CD8-positive, alpha-beta memory T cell (primary cell): ENCODE measurements around the gene ZNF33A. TPM values are rescaled to one million over a fixed set of nuclear protein-coding genes. Genes with fewer than 3 reads are reported as not detected.
A peak's percentile ranks its signal among the peaks of the same experiment; 100 is the strongest.

Source experiments
- CTCF ChIA-PET: fragments of 350-600 bp; sonication (Branson Sonifier 250); formaldehyde crosslinking; loops from one replicate; lab custom pipeline; 2021; ENCODE audit warnings: antibody characterized with exemption; lab: Charles Lee
- POLR2A ChIA-PET: fragments of 350-600 bp; sonication (Branson Sonifier 250); formaldehyde crosslinking; loops from one replicate; lab custom pipeline; 2021; ENCODE audit warnings: antibody characterized with exemption; lab: Charles Lee
- DNase-seq, 5 donors: peaks; one replicate each; pipeline versions ENCODE4 v3.0.0 to v3.0.0-alpha.2; 2020 to 2022; ENCODE audit warnings: mixed read lengths in 1 of 5
- H3K27ac ChIP-seq: one replicate; pipeline ENCODE4 v1.7.0; 2013; ENCODE audit warnings: low read depth, mild to moderate bottlenecking, low read length, moderate library complexity
- H3K27me3 ChIP-seq: 2 replicates; pipeline ENCODE4 v1.7.0; 2013; ENCODE audit warnings: low read length, mild to moderate bottlenecking; ENCODE audit not compliant: insufficient read depth, poor library complexity, severe bottlenecking
- H3K36me3 ChIP-seq: 2 replicates; pipeline ENCODE4 v1.7.0; 2013; ENCODE audit warnings: mild to moderate bottlenecking, low read length, moderate library complexity; ENCODE audit not compliant: insufficient read depth
- H3K4me1 ChIP-seq: 2 replicates; pipeline ENCODE4 v1.7.0; 2013; ENCODE audit warnings: mild to moderate bottlenecking, low read length, moderate library complexity; ENCODE audit not compliant: insufficient read depth
- H3K4me3 ChIP-seq: 2 replicates; pipeline ENCODE4 v1.7.0; 2013; ENCODE audit warnings: mild to moderate bottlenecking, low read length
- H3K9me3 ChIP-seq: 2 replicates; pipeline ENCODE4 v1.7.0; 2013; ENCODE audit warnings: mild to moderate bottlenecking, low read length
- H3K27ac Mint-ChIP-seq, 8 donors: one replicate each; pipeline ENCODE4 v1.8.0; 2020 to 2021; ENCODE audit warnings: mixed read lengths in 8 of 8, mild to moderate bottlenecking in 6 of 8, inconsistent platforms in 3 of 8, moderate library complexity in 3 of 8
- H3K27me3 Mint-ChIP-seq, 2 donors: one replicate each; pipeline ENCODE4 v1.8.0; 2020 to 2021; ENCODE audit warnings: mixed read lengths in 2 of 2, mild to moderate bottlenecking in 1 of 2, moderate library complexity in 1 of 2
- H3K36me3 Mint-ChIP-seq, 3 donors: one replicate each; pipeline ENCODE4 v1.8.0; 2020 to 2021; ENCODE audit warnings: mixed read lengths in 3 of 3, inconsistent platforms in 1 of 3, mild to moderate bottlenecking in 1 of 3
- H3K4me1 Mint-ChIP-seq, 3 donors: one replicate each; pipeline ENCODE4 v1.8.0; 2020 to 2021; ENCODE audit warnings: mixed read lengths in 3 of 3, inconsistent platforms in 1 of 3, mild to moderate bottlenecking in 1 of 3
- H3K4me3 Mint-ChIP-seq, 7 donors: one replicate each; pipeline ENCODE4 v1.8.0; 2020 to 2021; ENCODE audit warnings: mixed read lengths in 7 of 7, mild to moderate bottlenecking in 6 of 7, moderate library complexity in 4 of 7, inconsistent platforms in 2 of 7
- H3K9me3 Mint-ChIP-seq, 5 donors: one replicate each; pipeline ENCODE4 v1.8.0; 2020 to 2022; ENCODE audit warnings: mixed read lengths in 5 of 5, mild to moderate bottlenecking in 3 of 5, moderate library complexity in 2 of 5, inconsistent platforms in 1 of 5
- polyA plus RNA-seq: library from polyadenylated mRNA; unstranded; fragments of 300-500 nt; fragmentation: Illumina TruSeq; gene quantifications from one replicate; pipeline ENCODE4 v1.2.3, GENCODE V29; 2021
- total RNA-seq, 2 experiments: library from RNA; stranded (reverse); gene quantifications; one replicate each; pipeline ENCODE4 v1.2.3, GENCODE V29; 2021

Gene ZNF33A
- total RNA-seq (10 to 100 TPM; 22.9 to 25.7 TPM), polyA plus RNA-seq (24.1 TPM)

- peaks cover 16% of the 10 kb centered on the region for H3K4me1 ChIP-seq
- CTCF ChIA-PET, result interaction anchor here (1.0 kb wide), 2 partner anchors 34 to 83 kb away, joined by 5 to 7 read pairs; partner anchors contain the start of genes ZNF25 and ZNF37A
- DNase-seq, result peak; percentile 88 to 96 (median 94)
- peak within 1 kb of the TSS; percentile 99 for H3K27ac ChIP-seq
- no peaks in the 10 kb centered on the region for H3K9me3 ChIP-seq
- H3K4me3 Mint-ChIP-seq, result peak within 1 kb of the TSS; percentile 86 to 98 (median 94)
- POLR2A ChIA-PET, result interaction anchor here (0.6 to 2.8 kb wide), 4 partner anchors 34 to 619 kb away, joined by 3 to 16 read pairs (median 10); partner anchors contain the start of genes ZNF25 and ZNF37A
- H3K36me3 ChIP-seq, result peaks cover 9% of the 10 kb centered on the region
- no peaks in the 10 kb centered on the region for H3K27me3 Mint-ChIP-seq
- peak within 1 kb of the TSS; percentile 99 to 100 (median 100) for H3K27ac Mint-ChIP-seq
- peaks cover 8 to 42% (median 12%) of the 10 kb centered on the region in 3 donors for H3K36me3 Mint-ChIP-seq
- H3K4me3 ChIP-seq, result peak within 1 kb of the TSS; percentile 92
- no peaks in the 10 kb centered on the region for H3K9me3 Mint-ChIP-seq
- H3K4me1 Mint-ChIP-seq, result peaks cover 35 to 52% (median 48%) of the 10 kb centered on the region in 3 donors
- no peaks in the 10 kb centered on the region for H3K27me3 ChIP-seq
These were observed at the start of gene ZNF33A for GRCh38 chr10:38010119-38010903. Gene ZNF33A (plus strand): TSS chr10:38010675. CDS start chr10:38012342, 1,667 bp downstream.

- peaks cover 38 to 67% (median 63%) of the 10 kb centered on the region in 3 donors for H3K36me3 Mint-ChIP-seq
- DNase-seq, result no peak
- H3K27me3 ChIP-seq, result no peaks in the 10 kb centered on the region
- no peaks in the 10 kb centered on the region for H3K27me3 Mint-ChIP-seq
- ChIA-PET CTCF (interaction anchor here (1.4 kb wide), 1 partner anchor 12 kb away, joined by 4 read pairs; the partner anchor contains the start of gene ZNF25), POLR2A (interaction anchor here (0.8 kb wide), 1 partner anchor 12 kb away, joined by 3 read pairs; the partner anchor contains the start of gene ZNF25)
- H3K4me1 ChIP-seq, result no peaks in the 10 kb centered on the region
- no peak overlapping the region for H3K4me3 ChIP-seq
- H3K4me1 Mint-ChIP-seq, result no peaks in the 10 kb centered on the region
- H3K9me3 Mint-ChIP-seq, result peaks cover 13 to 26% (median 16%) of the 10 kb centered on the region in 5 donors
- no peak overlapping the region for H3K4me3 Mint-ChIP-seq
- peaks cover 6% of the 10 kb centered on the region for H3K9me3 ChIP-seq
- H3K36me3 ChIP-seq, result peaks cover 3% of the 10 kb centered on the region
- no peak overlapping the region for H3K27ac Mint-ChIP-seq
- H3K27ac ChIP-seq, result no peak overlapping the region
These were observed 45.5 kb upstream of the ZNF33A start for GRCh38 chr10:37965006-37965405.

- Histone ChIP-seq H3K36me3 (peaks cover 3% of the 10 kb centered on the region), H3K4me3 (no peak overlapping the region), H3K9me3 (no peaks in the 10 kb centered on the region), H3K27me3 (no peaks in the 10 kb centered on the region), H3K27ac (no peak overlapping the region), H3K4me1 (peaks cover 20% of the 10 kb centered on the region)
- Mint-ChIP-seq H3K4me3 (peak overlapping the region in 1 of 7 donors; percentile 28), H3K9me3 (no peaks in the 10 kb centered on the region), H3K4me1 (peaks cover 28 to 31% (median 30%) of the 10 kb centered on the region in 3 donors), H3K27me3 (no peaks in the 10 kb centered on the region), H3K36me3 (peaks cover 19 to 45% (median 27%) of the 10 kb centered on the region in 3 donors), H3K27ac (peak overlapping the region in 1 of 8 donors; percentile 38)
- CTCF ChIA-PET, result no interaction called here
- POLR2A ChIA-PET, result no interaction called here
- no peak for DNase-seq
These were observed 38.1 kb upstream of the ZNF33A start for GRCh38 chr10:37972396-37972795.

DNA sequence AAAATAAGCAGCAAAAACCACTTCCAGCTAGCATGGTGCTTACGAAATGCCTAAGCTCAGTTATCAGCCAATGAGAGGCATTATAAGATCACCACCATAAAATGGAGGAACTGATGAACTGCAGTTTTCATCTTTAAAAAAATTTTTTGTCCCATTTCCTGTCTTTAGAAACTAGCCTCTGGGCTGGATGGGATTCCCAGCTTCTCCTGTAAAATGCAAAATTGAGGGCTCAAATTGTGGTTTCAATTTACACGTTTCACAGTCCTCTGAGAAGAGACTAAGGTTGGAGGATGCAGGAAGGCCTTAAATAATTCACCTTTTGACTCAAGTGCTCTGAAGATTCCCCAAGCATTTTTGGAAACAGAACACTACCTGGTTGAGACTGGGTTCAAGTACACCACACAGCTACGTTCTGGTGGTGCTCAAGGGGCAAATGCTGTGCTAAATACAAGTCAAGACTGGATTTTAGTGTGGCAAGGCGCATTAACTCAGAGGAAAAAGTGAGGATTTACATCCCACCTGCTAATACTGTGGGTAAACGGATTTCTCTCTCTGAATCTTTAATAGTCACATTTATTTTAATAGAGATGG lies 35.0 kb upstream of the ZNF33A start:
- H3K36me3 ChIP-seq, result no peaks in the 10 kb centered on the region
- Mint-ChIP-seq H3K9me3 (no peaks in the 10 kb centered on the region), H3K4me1 (peaks cover 28 to 31% (median 30%) of the 10 kb centered on the region in 3 donors), H3K36me3 (peaks cover 0 to 17% (median 6%) of the 10 kb centered on the region in 3 donors), H3K27me3 (no peaks in the 10 kb centered on the region), H3K27ac (peak overlapping the region; percentile 85 to 99 (median 98)), H3K4me3 (peak overlapping the region; percentile 88 to 99 (median 96))
- H3K27ac ChIP-seq, result peak overlapping the region; percentile 88
- ChIA-PET POLR2A (interaction anchor here (0.7 to 2.6 kb wide), 4 partner anchors 35 to 428 kb away, joined by 4 to 16 read pairs (median 7); partner anchors contain the start of genes ZNF248 and ZNF33A), CTCF (interaction anchor here (1.1 to 2.4 kb wide), 6 partner anchors 15 to 119 kb away, joined by 4 to 20 read pairs (median 6); partner anchors contain the start of genes ZNF33A and ZNF37A)
- peaks cover 20% of the 10 kb centered on the region for H3K4me1 ChIP-seq
- peak in 2 of 5 donors; percentile 19 to 26 for DNase-seq
- H3K9me3 ChIP-seq, result no peaks in the 10 kb centered on the region
- peak overlapping the region; percentile 91 for H3K4me3 ChIP-seq
- H3K27me3 ChIP-seq, result no peaks in the 10 kb centered on the region

DNA sequence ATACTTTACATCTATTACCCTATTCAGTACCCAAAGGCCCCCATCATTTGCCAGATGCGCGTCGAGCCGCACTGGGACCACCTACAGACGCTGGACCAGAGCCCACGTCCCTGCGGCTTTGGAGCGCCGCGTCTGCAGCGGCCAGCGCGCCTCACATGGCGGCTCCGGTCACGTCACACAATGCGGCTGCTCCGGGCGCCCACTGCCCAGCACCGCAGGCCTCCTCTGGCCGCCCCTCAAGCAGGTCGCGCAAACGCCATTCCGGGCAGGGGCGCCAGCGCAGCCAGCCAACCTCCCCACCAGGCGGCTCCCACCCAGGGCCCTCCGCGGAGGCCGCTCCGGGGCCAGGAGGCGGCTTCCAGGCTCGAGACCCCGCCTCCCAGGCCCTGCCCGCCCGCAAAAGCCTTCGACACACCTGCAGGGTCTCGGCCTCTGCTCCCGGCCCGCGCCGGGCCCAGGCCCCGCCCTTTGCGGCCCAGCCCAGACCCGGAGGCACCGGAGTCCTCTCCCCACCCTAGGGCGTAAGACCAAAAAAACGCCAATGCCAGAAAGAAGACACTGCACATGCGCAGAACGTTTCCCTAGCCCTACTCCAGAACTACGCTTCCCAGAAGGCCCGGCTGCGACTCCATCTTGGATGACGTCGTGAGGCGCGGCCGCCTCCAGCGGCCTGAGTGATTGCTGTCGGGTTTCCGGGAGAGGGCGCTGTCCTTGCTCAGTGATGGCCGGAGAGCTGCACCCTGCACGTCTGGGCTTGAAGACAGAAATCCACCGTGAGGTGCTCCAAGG lies 34.2 kb upstream of the ZNF33A start, which contains the start of gene ZNF25:
Gene ZNF25 (minus strand): TSS at position 557 of the 789 bp plus-strand sequence. CDS start 4,925 bp downstream, outside the sequence.
- H3K4me3 Mint-ChIP-seq, result peak within 1 kb of the TSS; percentile 88 to 99 (median 96)
- ChIA-PET POLR2A (interaction anchor here (0.8 to 2.6 kb wide), 6 partner anchors 11 to 426 kb away, joined by 3 to 16 read pairs (median 6); partner anchors contain the start of genes ZNF248, ZNF33A and ZNF37A), CTCF (interaction anchor here (0.7 to 2.4 kb wide), 26 partner anchors 9 to 426 kb away, joined by 3 to 20 read pairs (median 4); partner anchors contain the start of genes ZNF248, ZNF33A and ZNF37A)
- peak; percentile 96 to 99 (median 98) for DNase-seq
- Histone ChIP-seq H3K9me3 (no peaks in the 10 kb centered on the region), H3K27me3 (no peaks in the 10 kb centered on the region), H3K4me1 (peaks cover 20% of the 10 kb centered on the region), H3K4me3 (peak within 1 kb of the TSS; percentile 91), H3K36me3 (no peaks in the 10 kb centered on the region), H3K27ac (peak within 1 kb of the TSS; percentile 88)
- peaks cover 28 to 31% (median 30%) of the 10 kb centered on the region in 3 donors for H3K4me1 Mint-ChIP-seq
- H3K36me3 Mint-ChIP-seq, result peaks cover 0 to 13% (median 4%) of the 10 kb centered on the region in 3 donors
- no peaks in the 10 kb centered on the region for H3K9me3 Mint-ChIP-seq
- no peaks in the 10 kb centered on the region for H3K27me3 Mint-ChIP-seq
- H3K27ac Mint-ChIP-seq, result peak within 1 kb of the TSS; percentile 85 to 99 (median 98)

- no peaks in the 10 kb centered on the region for H3K9me3 ChIP-seq
- Mint-ChIP-seq H3K4me3 (peak overlapping the region; percentile 88 to 99 (median 96)), H3K27ac (peak overlapping the region; percentile 85 to 99 (median 98)), H3K36me3 (peaks cover 0 to 10% (median 0%) of the 10 kb centered on the region in 3 donors), H3K27me3 (no peaks in the 10 kb centered on the region), H3K4me1 (peaks cover 28 to 31% (median 30%) of the 10 kb centered on the region in 3 donors), H3K9me3 (no peaks in the 10 kb centered on the region)
- peaks cover 20% of the 10 kb centered on the region for H3K4me1 ChIP-seq
- ChIA-PET CTCF (interaction anchor here (0.7 to 2.4 kb wide), 23 partner anchors 9 to 425 kb away, joined by 3 to 20 read pairs (median 4); partner anchors contain the start of genes ZNF248, ZNF33A and ZNF37A), POLR2A (interaction anchor here (0.8 to 2.6 kb wide), 5 partner anchors 11 to 426 kb away, joined by 3 to 16 read pairs (median 5); partner anchors contain the start of genes ZNF33A and ZNF37A)
- peak overlapping the region; percentile 88 for H3K27ac ChIP-seq
- H3K27me3 ChIP-seq, result no peaks in the 10 kb centered on the region
- no peak for DNase-seq
- peak overlapping the region; percentile 91 for H3K4me3 ChIP-seq
- no peaks in the 10 kb centered on the region for H3K36me3 ChIP-seq
These were observed 33.6 kb upstream of the ZNF33A start for GRCh38 chr10:37976880-37977203.

DNA sequence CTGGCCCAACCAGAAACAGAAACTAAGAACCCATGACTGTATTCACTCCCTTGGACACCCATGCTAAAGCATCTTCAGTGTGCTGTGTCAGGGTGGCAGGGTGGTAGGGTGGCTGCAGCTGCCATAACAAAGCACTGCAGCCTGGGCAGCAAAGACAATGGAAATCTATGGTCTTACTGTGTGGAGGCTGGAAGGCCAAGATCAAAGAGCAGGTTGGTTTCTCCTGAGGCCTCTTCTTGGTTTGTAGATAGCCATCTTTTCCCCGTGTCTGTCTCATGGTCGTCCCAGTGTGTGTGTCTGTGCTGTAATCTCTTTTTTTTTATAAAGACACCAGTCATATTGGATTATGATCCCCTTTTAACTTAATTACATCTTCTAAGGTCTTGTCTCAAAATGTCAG lies 18.8 kb upstream of the ZNF33A start:
- Histone ChIP-seq H3K4me1 (no peaks in the 10 kb centered on the region), H3K36me3 (no peaks in the 10 kb centered on the region), H3K4me3 (no peak overlapping the region), H3K9me3 (no peaks in the 10 kb centered on the region), H3K27me3 (no peaks in the 10 kb centered on the region), H3K27ac (no peak overlapping the region)
- H3K4me1 Mint-ChIP-seq, result no peaks in the 10 kb centered on the region
- H3K27me3 Mint-ChIP-seq, result peaks cover 3 to 18% of the 10 kb centered on the region in 2 donors
- H3K4me3 Mint-ChIP-seq, result no peak overlapping the region
- ChIA-PET CTCF (no interaction called here), POLR2A (no interaction called here)
- no peaks in the 10 kb centered on the region for H3K36me3 Mint-ChIP-seq
- no peak overlapping the region for H3K27ac Mint-ChIP-seq
- no peak for DNase-seq
- H3K9me3 Mint-ChIP-seq, result peaks cover 0 to 3% (median 0%) of the 10 kb centered on the region in 5 donors
